Measurements from ENCODE around the gene ACOD1. TPM values are rescaled to one million over a fixed set of nuclear protein-coding genes. Genes with fewer than 3 reads are reported as not detected.
A peak's percentile ranks its signal among the peaks of the same experiment; 100 is the strongest.
"Not testable (repeated sequence)": the region's sequence is repeated elsewhere in the genome, so short reads cannot be mapped to it uniquely, and the experiment has no call there.

ACOD1 gene
- not detected for total RNA-seq

DNA sequence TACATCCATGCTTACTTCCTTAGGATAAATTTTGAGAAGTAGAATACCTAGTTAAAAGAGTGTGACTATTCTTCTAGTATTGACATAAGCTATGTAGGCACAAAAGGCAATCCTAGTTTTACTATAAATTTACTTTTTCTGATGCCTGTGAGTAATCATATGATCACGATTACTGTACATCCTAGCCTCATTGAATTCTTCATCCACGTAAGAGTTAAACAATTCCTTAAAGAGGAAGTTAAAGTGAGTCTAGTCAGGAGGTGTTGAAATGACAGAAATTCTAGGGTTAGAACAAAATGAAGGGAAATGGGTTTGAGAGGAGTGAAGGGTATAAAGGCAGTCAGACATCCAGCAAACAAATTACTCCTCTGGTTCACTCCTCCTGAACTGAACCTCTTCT, at the start of gene ACOD1:
TSS of gene ACOD1 (plus strand) at position 363 of the 400 bp plus-strand sequence. CDS start 48 bp downstream, outside the sequence.
- intact Hi-C loops (cut with DNase I), result no loop called here
- no peak for ATAC-seq

DNA sequence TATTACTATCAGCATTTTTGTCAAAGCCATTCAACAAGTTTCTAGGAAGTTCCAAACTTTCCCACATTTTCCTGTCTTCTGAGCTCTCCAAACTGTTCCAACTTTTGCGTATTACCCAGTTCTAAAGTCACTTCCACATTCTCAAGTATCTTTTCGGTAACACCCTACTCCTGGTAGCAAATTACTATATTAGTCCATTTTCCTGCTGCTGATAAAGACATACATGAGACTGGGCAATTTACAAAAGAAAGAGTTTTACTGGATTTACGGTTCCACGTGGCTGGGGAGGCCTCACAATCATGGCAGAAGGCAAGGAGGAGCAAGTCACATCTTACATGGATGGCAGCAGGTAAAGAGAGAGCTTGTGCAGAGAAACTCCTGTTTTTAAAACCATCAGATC, 49.2 kb upstream of the ACOD1 start:
- ATAC-seq; intact Hi-C loops (cut with DNase I); DNase-seq (ENCODE audit: low spot score): not testable (repeated sequence)

More for the DNA sequence above, at the start of gene ACOD1:
- no peak for DNase-seq (ENCODE audit: low spot score)

GRCh38 chr13:76903544-76904162, 44.7 kb upstream of the ACOD1 start:
- DNase-seq (ENCODE audit: low spot score) (peak; percentile 82), ATAC-seq (peak; percentile 88)
- intact Hi-C loops (cut with DNase I), result loop anchor here (10.0 kb wide), 2 partner anchors 1029 to 1209 kb away; no protein-coding TSS in a partner anchor

DNA sequence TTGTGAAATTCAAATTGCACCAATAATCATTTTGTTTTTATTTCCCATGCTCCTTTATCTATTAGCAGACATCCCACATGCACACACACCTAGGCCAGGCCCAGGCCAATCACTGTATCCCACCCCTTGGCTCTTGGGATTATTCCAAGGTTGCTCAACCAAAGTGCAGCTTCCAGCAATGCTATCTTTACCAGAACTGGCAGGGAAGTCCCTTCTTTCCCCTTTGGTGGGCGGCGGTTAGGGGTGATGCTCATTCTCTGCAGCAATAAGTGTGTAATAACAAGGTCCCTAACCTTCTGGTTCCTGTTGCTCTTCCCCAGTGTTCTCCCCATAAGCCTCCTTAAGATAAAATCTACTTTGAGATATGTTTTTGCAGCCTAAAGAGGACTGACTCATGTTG, 43.8 kb upstream of the ACOD1 start:
- intact Hi-C loops (cut with DNase I), result loop anchor here (10.0 kb wide), 2 partner anchors 1030 to 1210 kb away; no protein-coding TSS in a partner anchor
- ATAC-seq (no peak), DNase-seq (ENCODE audit: low spot score) (no peak)

- intact Hi-C loops (cut with DNase I), result no loop called here
- no peak for ATAC-seq
- DNase-seq (ENCODE audit: low spot score), result no peak
These were observed 35.8 kb upstream of the ACOD1 start for GRCh38 chr13:76912476-76912875.

- DNase-seq (ENCODE audit: low spot score) (no peak), ATAC-seq (no peak)
- intact Hi-C loops (cut with DNase I), result no loop called here
These were observed 34.4 kb upstream of the ACOD1 start for GRCh38 chr13:76913898-76914297.

- intact Hi-C loops (cut with DNase I), result no loop called here
- DNase-seq (ENCODE audit: low spot score), result no peak
- no peak for ATAC-seq
These were observed 31.2 kb upstream of the ACOD1 start for GRCh38 chr13:76917095-76917494.

DNA sequence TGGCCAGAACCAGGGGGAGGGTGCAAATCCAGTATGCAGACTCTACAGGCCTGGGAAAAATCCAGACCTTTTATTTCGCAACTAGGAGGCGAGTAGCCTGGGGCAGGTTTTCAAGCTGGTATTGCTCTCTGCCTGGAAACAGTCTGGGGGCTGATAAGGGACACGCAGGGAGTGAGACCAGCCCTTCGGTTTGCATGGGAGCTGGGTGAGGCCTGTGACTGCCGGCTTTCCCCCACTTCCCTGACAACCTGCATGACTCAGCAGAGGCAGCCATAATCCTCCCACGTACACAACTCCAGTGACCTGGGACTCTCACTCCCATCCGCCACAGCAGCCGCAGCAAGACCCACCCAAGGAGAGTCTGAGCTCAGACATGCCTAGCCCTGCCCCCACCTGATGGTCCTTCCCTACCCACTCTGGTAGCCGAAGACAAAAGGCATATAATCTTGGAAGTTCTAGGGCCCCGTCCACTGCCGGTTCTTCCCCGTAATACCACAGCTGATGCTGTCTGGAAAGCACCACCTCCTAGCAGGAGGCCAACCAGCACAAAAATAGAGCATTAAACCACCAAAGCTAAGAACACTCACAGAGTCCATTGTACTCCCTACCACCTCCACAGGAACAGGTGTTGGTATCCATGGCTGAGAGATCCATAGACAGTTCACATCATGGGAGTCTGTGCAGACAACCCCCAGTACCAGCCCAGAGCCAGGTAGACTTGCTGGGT, 30.4 kb upstream of the ACOD1 start:
- intact Hi-C loops (cut with DNase I), result not testable (repeated sequence)
- peak; percentile 81 for ATAC-seq

GRCh38 chr13:76921516-76921915, 26.8 kb upstream of the ACOD1 start:
- intact Hi-C loops (cut with DNase I), result no loop called here
- ATAC-seq (no peak), DNase-seq (ENCODE audit: low spot score) (no peak)

More for the DNA sequence above, 30.4 kb upstream of the ACOD1 start:
- not testable (repeated sequence) for DNase-seq (ENCODE audit: low spot score)

- intact Hi-C loops (cut with DNase I), result no loop called here
- ATAC-seq (no peak), DNase-seq (ENCODE audit: low spot score) (no peak)
These were observed 23.2 kb upstream of the ACOD1 start for GRCh38 chr13:76925115-76925514.

- DNase-seq (ENCODE audit: low spot score), result no peak
- no peak for ATAC-seq
- intact Hi-C loops (cut with DNase I), result no loop called here
These were observed 20.4 kb upstream of the ACOD1 start for GRCh38 chr13:76927955-76928354.

DNA sequence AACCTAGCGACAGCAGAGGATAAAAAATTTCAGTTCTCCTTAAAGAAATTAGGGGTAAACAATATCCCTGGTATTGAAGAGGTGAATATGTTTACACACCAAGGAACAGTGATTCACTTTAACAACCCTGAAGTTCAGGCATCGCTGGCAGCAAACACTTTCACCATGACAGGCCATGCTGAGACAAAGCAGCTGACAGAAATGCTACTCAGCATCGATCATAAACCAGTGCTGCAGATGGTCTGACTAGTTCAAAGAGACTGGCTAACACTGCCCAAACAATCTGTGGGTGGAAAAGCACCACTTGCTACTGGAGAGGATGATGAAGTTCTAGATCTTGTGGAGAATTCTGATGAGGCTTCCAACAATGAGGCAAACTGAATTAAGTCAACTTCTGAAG, 19.9 kb upstream of the ACOD1 start:
- intact Hi-C loops (cut with DNase I), result no loop called here
- no peak for DNase-seq (ENCODE audit: low spot score)
- no peak for ATAC-seq

DNA sequence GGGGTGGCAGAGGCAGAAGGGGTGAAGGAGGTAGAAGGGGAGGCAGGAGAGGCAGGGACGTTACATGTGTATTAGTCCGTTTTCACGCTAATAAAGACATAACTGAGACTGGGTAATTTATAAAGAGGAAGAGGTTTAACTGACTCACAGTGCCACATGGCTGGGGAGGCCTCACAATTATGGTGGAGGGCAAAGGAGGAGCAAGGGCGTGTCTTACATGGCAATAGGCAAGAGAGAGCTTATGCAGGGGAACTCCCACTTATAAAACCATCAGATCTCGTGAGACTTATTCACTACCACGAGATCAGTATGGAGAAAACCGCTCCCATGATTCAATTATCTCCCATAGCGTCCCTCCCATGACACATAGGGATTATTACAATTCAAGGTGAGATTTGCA, 19.0 kb upstream of the ACOD1 start:
- no peak for ATAC-seq
- intact Hi-C loops (cut with DNase I), result no loop called here

GRCh38 chr13:76929851-76930374, 18.4 kb upstream of the ACOD1 start:
- intact Hi-C loops (cut with DNase I), result no loop called here
- DNase-seq (ENCODE audit: low spot score) (no peak), ATAC-seq (no peak)

More for the DNA sequence above, 19.0 kb upstream of the ACOD1 start:
- DNase-seq (ENCODE audit: low spot score), result no peak

DNA sequence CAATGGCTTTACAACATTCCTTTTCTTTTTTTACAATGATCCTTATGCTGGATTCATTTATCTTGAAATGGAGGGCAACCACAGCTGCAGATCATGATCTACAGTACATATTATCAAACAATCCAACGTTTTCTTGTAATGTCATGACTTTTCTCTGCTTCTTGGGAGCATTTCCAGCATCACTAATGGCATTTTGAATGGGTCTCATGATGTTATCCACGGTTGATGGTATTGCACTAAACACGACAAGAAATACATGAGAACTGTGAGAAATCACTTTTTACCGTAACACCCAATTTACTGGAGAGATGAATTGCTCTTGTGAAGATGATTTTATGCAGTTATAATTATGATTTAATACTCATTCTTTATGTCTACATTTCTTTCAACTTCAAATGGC, 16.2 kb upstream of the ACOD1 start:
- intact Hi-C loops (cut with DNase I), result no loop called here
- DNase-seq (ENCODE audit: low spot score) (no peak), ATAC-seq (no peak)

- ATAC-seq (no peak), DNase-seq (ENCODE audit: low spot score) (no peak)
- intact Hi-C loops (cut with DNase I), result no loop called here
These were observed 13.6 kb upstream of the ACOD1 start for GRCh38 chr13:76934671-76935070.

- DNase-seq (ENCODE audit: low spot score) (no peak), ATAC-seq (no peak)
- intact Hi-C loops (cut with DNase I), result no loop called here
These were observed 11.5 kb upstream of the ACOD1 start for GRCh38 chr13:76936763-76937162.

DNA sequence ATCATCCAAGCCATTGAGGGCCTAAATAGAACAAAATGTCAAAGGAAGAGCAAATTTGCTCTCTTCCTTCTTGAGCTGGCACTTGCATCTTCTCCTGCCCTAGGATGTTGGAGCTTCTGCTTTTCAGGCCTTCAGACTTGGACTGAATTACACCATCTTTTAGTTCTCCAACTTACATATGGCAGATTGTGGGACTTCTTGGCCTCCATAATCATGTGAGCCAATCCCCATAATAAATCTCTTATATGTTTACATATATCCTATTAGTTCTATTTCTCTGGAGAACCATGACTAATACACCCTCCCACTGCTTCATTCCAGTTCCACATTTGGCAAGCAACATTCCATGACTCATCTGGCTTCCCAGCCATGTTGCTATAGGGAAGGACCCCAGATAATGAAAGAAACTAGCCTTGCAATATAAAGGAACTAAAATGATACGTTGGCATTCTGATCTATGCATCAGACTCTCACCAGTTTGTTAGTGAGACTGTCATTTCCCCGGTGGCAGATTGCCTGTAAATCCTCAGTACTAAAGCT, 11.0 kb upstream of the ACOD1 start:
- no peak for DNase-seq (ENCODE audit: low spot score)
- no peak for ATAC-seq

GRCh38 chr13:76939215-76939614, 9.1 kb upstream of the ACOD1 start:
- ATAC-seq, result no peak
- intact Hi-C loops (cut with DNase I), result no loop called here
- DNase-seq (ENCODE audit: low spot score), result no peak

More for the DNA sequence above, 11.0 kb upstream of the ACOD1 start:
- intact Hi-C loops (cut with DNase I), result no loop called here

DNA sequence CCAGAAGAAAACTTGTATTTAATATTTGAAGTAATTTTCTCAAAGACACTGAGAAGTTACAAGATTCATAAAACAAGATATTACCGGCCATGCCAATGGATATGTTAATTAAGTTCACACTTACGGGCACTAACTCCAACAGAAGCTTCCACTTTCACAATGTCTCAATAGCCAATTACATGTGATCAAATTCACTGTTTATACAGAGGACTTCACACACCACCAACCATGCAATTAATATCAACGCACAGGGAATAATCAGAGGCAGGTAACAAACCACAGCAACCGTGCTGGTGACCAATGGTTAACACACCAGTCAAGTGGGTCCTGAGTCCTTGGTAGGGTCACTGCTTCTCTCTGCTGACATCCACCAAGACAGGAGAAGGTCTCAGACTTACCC, 5.9 kb upstream of the ACOD1 start:
- DNase-seq (ENCODE audit: low spot score), result no peak
- intact Hi-C loops (cut with DNase I), result no loop called here
- no peak for ATAC-seq
